Neural crest cell (in vitro differentiated cells): Measurements from ENCODE around the gene CASZ1. TPM values are rescaled to one million over a fixed set of nuclear protein-coding genes. Genes with fewer than 3 reads are reported as not detected.

Experiments
- DNase-seq: peaks from one replicate; pipeline ENCODE4 v3.0.0; 2021; ENCODE audit warnings: low read depth, mixed read lengths, low spot score
- H3K27ac Mint-ChIP-seq: one replicate; pipeline ENCODE4 v1.8.0; 2021; ENCODE audit warnings: mild to moderate bottlenecking, mixed read lengths; ENCODE audit not compliant: unreplicated experiment
- H3K27me3 Mint-ChIP-seq: 2 replicates; pipeline ENCODE4 v1.8.0; 2021; ENCODE audit warnings: low read depth, mild to moderate bottlenecking, mixed read lengths
- H3K36me3 Mint-ChIP-seq: 2 replicates; pipeline ENCODE4 v1.8.0; 2021; ENCODE audit warnings: low read depth, mild to moderate bottlenecking, mixed read lengths
- H3K4me1 Mint-ChIP-seq: 2 replicates; pipeline ENCODE4 v1.8.0; 2021; ENCODE audit warnings: mixed read lengths
- H3K4me3 Mint-ChIP-seq: one replicate; pipeline ENCODE4 v1.8.0; 2021; ENCODE audit warnings: mild to moderate bottlenecking, mixed read lengths
- H3K9me3 Mint-ChIP-seq: 2 replicates; pipeline ENCODE4 v1.8.0; 2021; ENCODE audit warnings: mixed read lengths
- CTCF ChIP-seq: fragments of 200-600 bp; sonication (generic); conservative IDR thresholded peaks from 2 replicates; pipeline ENCODE4 v1.5.0; 2021; ENCODE audit warnings: antibody characterized with exemption, mild to moderate bottlenecking
- total RNA-seq: library from RNA; stranded (reverse); gene quantifications from 2 replicates; pipeline ENCODE4 v1.2.1, GENCODE V29; 2021

Gene CASZ1
- total RNA-seq, 1 donor from 2014 or later: 2.6 TPM

GRCh38 chr1:10625554-10625953 lies 170.9 kb downstream of the CASZ1 start:
- H3K27me3 Mint-ChIP-seq: no peaks in the 10 kb centered on the region
- H3K9me3 Mint-ChIP-seq: no peaks in the 10 kb centered on the region
- H3K4me3 Mint-ChIP-seq: no peak overlapping the region
- no peak overlapping the region for H3K27ac Mint-ChIP-seq
- H3K36me3 Mint-ChIP-seq: no peaks in the 10 kb centered on the region
- TF ChIP-seq CTCF: no peak
- no peaks in the 10 kb centered on the region for H3K4me1 Mint-ChIP-seq
- DNase-seq: no peak

DNA sequence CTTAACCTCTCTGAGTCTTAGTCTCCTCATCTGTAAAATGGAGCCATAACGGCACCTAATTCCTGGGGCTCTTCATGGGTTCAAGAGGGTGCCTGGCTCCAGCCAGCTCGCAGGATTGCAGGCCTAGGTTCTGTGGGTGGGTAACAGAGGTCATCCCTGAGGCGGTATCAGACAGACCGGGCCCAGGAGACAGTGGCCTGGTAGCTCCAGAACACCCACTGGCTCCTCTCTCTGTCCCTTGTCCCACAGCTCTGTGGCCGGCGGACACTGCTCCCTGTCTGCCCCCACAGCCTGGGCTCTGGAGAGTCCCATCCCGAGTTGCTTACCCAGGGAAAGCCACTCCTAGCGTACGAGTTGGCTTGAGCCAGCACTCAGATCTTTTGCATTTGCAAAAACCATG lies 171.4 kb downstream of the CASZ1 start:
- Mint-ChIP-seq H3K36me3 (no peaks in the 10 kb centered on the region), H3K27ac (no peak overlapping the region), H3K27me3 (no peaks in the 10 kb centered on the region), H3K4me3 (no peak overlapping the region), H3K9me3 (no peaks in the 10 kb centered on the region), H3K4me1 (no peaks in the 10 kb centered on the region)
- no peak for DNase-seq
- no peak for TF ChIP-seq CTCF

DNA sequence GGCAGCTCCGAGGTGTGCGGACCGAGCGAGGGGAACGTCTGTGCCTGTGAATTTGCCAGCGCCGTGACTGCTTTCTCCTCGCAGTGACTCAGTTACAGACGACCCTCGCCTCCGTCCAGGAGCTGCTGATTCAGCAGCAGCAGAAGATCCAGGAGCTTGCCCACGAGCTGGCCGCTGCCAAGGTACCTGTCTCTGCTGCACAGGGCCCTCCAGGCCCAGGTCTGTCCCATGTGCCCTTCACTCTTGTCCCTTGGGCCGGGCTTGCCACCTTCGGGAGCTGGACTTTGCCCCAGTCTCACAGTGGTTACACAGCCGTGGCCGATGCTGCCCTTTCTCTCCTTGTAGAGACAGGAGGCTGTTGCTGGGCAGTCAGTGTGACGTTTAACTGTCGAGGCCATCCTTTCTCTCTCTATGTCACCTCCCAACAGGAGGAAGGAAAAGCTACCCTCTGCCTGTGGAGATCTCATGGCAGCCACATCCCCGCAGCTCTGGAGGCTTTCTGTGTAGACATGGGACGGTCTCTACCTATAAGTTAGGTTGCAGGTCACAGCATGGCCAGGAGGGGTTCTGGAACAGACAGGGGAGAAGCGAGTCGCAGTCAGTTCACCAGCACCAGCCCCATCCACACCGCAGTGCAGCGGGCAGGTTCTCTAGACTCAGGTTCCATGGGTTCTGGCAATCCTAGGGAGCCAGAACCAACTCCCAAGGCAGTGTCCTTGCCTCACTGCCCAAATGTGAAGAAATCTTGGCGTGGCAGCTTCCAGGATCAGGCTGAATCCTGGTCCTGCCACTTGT lies 172.0 kb downstream of the CASZ1 start:
- no peak for DNase-seq
- H3K4me3 Mint-ChIP-seq: no peak overlapping the region
- TF ChIP-seq CTCF: no peak
- no peaks in the 10 kb centered on the region for H3K9me3 Mint-ChIP-seq
- no peaks in the 10 kb centered on the region for H3K4me1 Mint-ChIP-seq
- no peaks in the 10 kb centered on the region for H3K36me3 Mint-ChIP-seq
- H3K27ac Mint-ChIP-seq: no peak overlapping the region
- H3K27me3 Mint-ChIP-seq: no peaks in the 10 kb centered on the region

DNA sequence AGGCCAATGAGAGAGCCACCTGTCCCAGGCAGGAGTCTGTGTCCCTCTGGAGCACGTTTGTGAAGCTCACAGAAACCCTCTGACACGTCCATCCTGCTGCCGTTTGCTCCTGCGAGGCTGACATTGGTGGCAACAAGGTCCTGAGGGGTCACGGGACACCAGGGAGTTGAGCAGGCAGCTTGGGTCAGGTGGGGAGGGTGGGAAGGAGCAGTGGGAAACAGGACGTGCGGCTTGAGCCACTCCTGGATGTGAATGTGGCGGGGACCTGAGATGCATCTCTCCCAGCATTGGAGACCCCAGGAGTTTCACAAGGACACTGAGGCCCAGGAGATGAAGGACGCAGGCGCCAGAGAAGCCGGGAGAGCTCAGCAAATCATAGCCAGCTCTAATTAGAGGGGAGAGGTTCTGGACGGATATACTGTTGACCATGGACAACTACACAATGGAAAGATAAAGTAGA lies 172.7 kb downstream of the CASZ1 start:
- Mint-ChIP-seq H3K27ac (no peak overlapping the region), H3K36me3 (no peaks in the 10 kb centered on the region), H3K9me3 (no peaks in the 10 kb centered on the region), H3K4me1 (no peaks in the 10 kb centered on the region), H3K4me3 (no peak overlapping the region), H3K27me3 (no peaks in the 10 kb centered on the region)
- no peak for DNase-seq
- no peak for TF ChIP-seq CTCF

- Mint-ChIP-seq H3K27ac (no peak overlapping the region), H3K9me3 (no peaks in the 10 kb centered on the region), H3K27me3 (no peaks in the 10 kb centered on the region), H3K4me3 (no peak overlapping the region), H3K36me3 (no peaks in the 10 kb centered on the region), H3K4me1 (no peaks in the 10 kb centered on the region)
- TF ChIP-seq CTCF: no peak
- DNase-seq: no peak
Measured at GRCh38 chr1:10622910-10623685, 173.3 kb downstream of the CASZ1 start.
